Tibial nerve (tissue), 4 donors: ENCODE results near the gene RREB1.
"Not testable (repeated sequence)": the region's sequence is repeated elsewhere in the genome, so short reads cannot be mapped to it uniquely, and the experiment has no call there.

Source experiments
- CTCF ChIP-seq, 5 experiments: fragments of 200-600 bp in 3 of 5; fragments of 450-650 bp in 2 of 5; sonication (generic) in 3 of 5; IDR thresholded peaks; one replicate each; pipeline ENCODE4 v1.5.1; 2016 to 2019; ENCODE audit warnings: antibody characterized with exemption in 5 of 5, mild to moderate bottlenecking in 3 of 5, moderate library complexity in 2 of 5
- EP300 ChIP-seq, 2 donors: sonication (generic); formaldehyde crosslinking; IDR thresholded peaks; one replicate each; pipeline ENCODE4 v1.6.1; 2017; ENCODE audit warnings: antibody characterized with exemption in 2 of 2, mild to moderate bottlenecking in 1 of 2
- POLR2A ChIP-seq, 2 donors: fragments of 450-650 bp; IDR thresholded peaks; one replicate each; pipeline ENCODE4 v1.6.1; 2017; ENCODE audit warnings: antibody characterized with exemption in 2 of 2, mild to moderate bottlenecking in 2 of 2, moderate library complexity in 2 of 2

- not testable (repeated sequence) for TF ChIP-seq CTCF, EP300, POLR2A (IDR thresholded peaks at IDR 0.05)
Measured at GRCh38 chr6:7157307-7157706, 49.5 kb downstream of the RREB1 start.
